KOPT-K1 (cell line): ENCODE measurements around the gene ITIH4.

Experiments
- H3K27ac ChIP-seq: fragments of 200-600 bp; sonication (generic); 2 replicates; pipeline ENCODE4 v1.5.1; 2016; ENCODE audit warnings: antibody characterized with exemption, mild to moderate bottlenecking, low read depth, low read length; ENCODE audit not compliant: poor library complexity, severe bottlenecking
- H3K36me3 ChIP-seq: fragments of 200-600 bp; sonication (generic); 2 replicates; pipeline ENCODE4 v1.5.1; 2017; ENCODE audit warnings: antibody characterized with exemption, mild to moderate bottlenecking, low read length, moderate library complexity; ENCODE audit not compliant: insufficient read depth
- H3K9me3 ChIP-seq: fragments of 200-600 bp; sonication (generic); 2 replicates; pipeline ENCODE4 v1.5.1; 2017; ENCODE audit warnings: antibody characterized with exemption, low read length, mild to moderate bottlenecking; ENCODE audit not compliant: insufficient read depth, poor library complexity, severe bottlenecking

The ITIH4 gene

GRCh38 chr3:52810923-52811322, 19.5 kb downstream of the ITIH4 start:
- H3K27ac ChIP-seq: peak overlapping the region; percentile 58
- H3K9me3 ChIP-seq: no peaks in the 10 kb centered on the region
- no peaks in the 10 kb centered on the region for H3K36me3 ChIP-seq

- Histone ChIP-seq H3K9me3 (no peaks in the 10 kb centered on the region), H3K36me3 (no peaks in the 10 kb centered on the region), H3K27ac (peak overlapping the region; percentile 58)
Measured at GRCh38 chr3:52809662-52810377, 20.7 kb downstream of the ITIH4 start.

GRCh38 chr3:52809149-52809548, 21.3 kb downstream of the ITIH4 start:
- no peaks in the 10 kb centered on the region for H3K36me3 ChIP-seq
- no peaks in the 10 kb centered on the region for H3K9me3 ChIP-seq
- H3K27ac ChIP-seq: peak overlapping the region; percentile 58

- Histone ChIP-seq H3K9me3 (no peaks in the 10 kb centered on the region), H3K27ac (no peak overlapping the region), H3K36me3 (no peaks in the 10 kb centered on the region)
Measured at GRCh38 chr3:52805270-52806039, 25.0 kb downstream of the ITIH4 start.

- H3K27ac ChIP-seq: no peak overlapping the region
- no peaks in the 10 kb centered on the region for H3K9me3 ChIP-seq
- no peaks in the 10 kb centered on the region for H3K36me3 ChIP-seq
Measured at GRCh38 chr3:52801839-52802238, 28.6 kb downstream of the ITIH4 start.

GRCh38 chr3:52800079-52800478, 30.4 kb downstream of the ITIH4 start:
- no peaks in the 10 kb centered on the region for H3K9me3 ChIP-seq
- no peaks in the 10 kb centered on the region for H3K36me3 ChIP-seq
- no peak overlapping the region for H3K27ac ChIP-seq

- Histone ChIP-seq H3K9me3 (no peaks in the 10 kb centered on the region), H3K36me3 (no peaks in the 10 kb centered on the region), H3K27ac (no peak overlapping the region)
Measured at GRCh38 chr3:52798978-52799476, 31.4 kb downstream of the ITIH4 start.

GRCh38 chr3:52798376-52798977, 32.0 kb downstream of the ITIH4 start:
- H3K36me3 ChIP-seq: no peaks in the 10 kb centered on the region
- no peak overlapping the region for H3K27ac ChIP-seq
- no peaks in the 10 kb centered on the region for H3K9me3 ChIP-seq

GRCh38 chr3:52796411-52796810, 34.1 kb downstream of the ITIH4 start:
- no peak overlapping the region for H3K27ac ChIP-seq
- H3K36me3 ChIP-seq: no peaks in the 10 kb centered on the region
- H3K9me3 ChIP-seq: no peaks in the 10 kb centered on the region

- Histone ChIP-seq H3K36me3 (no peaks in the 10 kb centered on the region), H3K9me3 (no peaks in the 10 kb centered on the region), H3K27ac (no peak overlapping the region)
Measured at GRCh38 chr3:52795298-52795900, 35.1 kb downstream of the ITIH4 start.

GRCh38 chr3:52794612-52795099, 35.8 kb downstream of the ITIH4 start, which contains the start of gene ITIH3:
TSS of gene ITIH3 (plus strand) at chr3:52794796. CDS start at chr3:52794804, 8 bp downstream.
- Histone ChIP-seq H3K9me3 (no peaks in the 10 kb centered on the region), H3K27ac (no peak within 1 kb of the TSS), H3K36me3 (no peaks in the 10 kb centered on the region)

- Histone ChIP-seq H3K27ac (no peak overlapping the region), H3K9me3 (no peaks in the 10 kb centered on the region), H3K36me3 (no peaks in the 10 kb centered on the region)
Measured at GRCh38 chr3:52793702-52794611, 36.5 kb downstream of the ITIH4 start.

- no peaks in the 10 kb centered on the region for H3K9me3 ChIP-seq
Measured at GRCh38 chr3:52792961-52793695, 37.3 kb downstream of the ITIH4 start.

More at GRCh38 chr3:52792961-52793695, 37.3 kb downstream of the ITIH4 start:
- no peaks in the 10 kb centered on the region for H3K36me3 ChIP-seq
- no peak overlapping the region for H3K27ac ChIP-seq
